CD14-positive monocyte (primary cell): ENCODE measurements around the gene CTSA. TPM values are rescaled to one million over a fixed set of nuclear protein-coding genes. Genes with fewer than 3 reads are reported as not detected.

Experiments used
- DNase-seq, 3 donors: peaks; one replicate each; pipeline ENCODE4 v3.0.0-alpha.2; 2011 to 2022
- H2AFZ ChIP-seq: 2 replicates; pipeline ENCODE4 v1.6.0; 2012; ENCODE audit warnings: mild to moderate bottlenecking, low read depth, low read length, inconsistent platforms; ENCODE audit not compliant: insufficient read depth, poor library complexity, severe bottlenecking
- H3K27ac ChIP-seq, 2 donors: 1 replicate in 1 of 2; 2 replicates in 1 of 2; pipeline ENCODE4 v1.5.1; 2012 to 2013; ENCODE audit warnings: low read length in 2 of 2, control low read depth in 1 of 2, inconsistent platforms in 1 of 2, low read depth in 1 of 2, mild to moderate bottlenecking in 1 of 2
- H3K27me3 ChIP-seq, 2 donors: one replicate each; pipeline versions ENCODE4 v1.6.0 to v1.6.1; 2011 to 2013; ENCODE audit warnings: low read length in 2 of 2; ENCODE audit not compliant: control insufficient read depth in 2 of 2, insufficient read depth in 2 of 2
- H3K36me3 ChIP-seq, 2 donors: replicated peaks in 1 of 2; 1 replicate in 1 of 2; 2 replicates in 1 of 2; pipeline versions ENCODE4 v1.5.1 to v1.6.1; 2012 to 2013; ENCODE audit warnings: low read length in 2 of 2, control low read depth in 1 of 2, inconsistent platforms in 1 of 2, mild to moderate bottlenecking in 1 of 2; ENCODE audit not compliant: insufficient read depth in 2 of 2, control insufficient read depth in 1 of 2
- H3K4me1 ChIP-seq, 2 donors: 1 replicate in 1 of 2; 2 replicates in 1 of 2; pipeline versions ENCODE4 v1.5.1 to v1.6.1; 2012 to 2013; ENCODE audit warnings: low read length in 2 of 2, control low read depth in 1 of 2, inconsistent platforms in 1 of 2, mild to moderate bottlenecking in 1 of 2, moderate library complexity in 1 of 2; ENCODE audit not compliant: insufficient read depth in 2 of 2, control insufficient read depth in 1 of 2
- H3K4me2 ChIP-seq: replicated peaks from 2 replicates; pipeline ENCODE3; 2012; ENCODE audit warnings: low read length, moderate library complexity, mild to moderate bottlenecking; ENCODE audit not compliant: poor library complexity, severe bottlenecking; ENCODE audit errors: extremely low read depth
- H3K4me3 ChIP-seq, 3 experiments: fragments of 200-600 bp in 1 of 3; sonication (generic) in 1 of 3; replicated peaks in 1 of 3; 1 replicate in 2 of 3; 2 replicates in 1 of 3; pipeline ENCODE4 v1.5.1; 2011 to 2013; ENCODE audit warnings: low read length in 3 of 3, mild to moderate bottlenecking in 3 of 3, control low read depth in 2 of 3, low read depth in 2 of 3, inconsistent platforms in 1 of 3, moderate library complexity in 1 of 3
- H3K79me2 ChIP-seq: 2 replicates; pipeline ENCODE4 v1.6.0; 2012; ENCODE audit warnings: mild to moderate bottlenecking, control low read depth, inconsistent platforms, low read length, moderate library complexity; ENCODE audit not compliant: insufficient read depth
- H3K9ac ChIP-seq: 2 replicates; pipeline ENCODE4 v1.6.0; 2017; ENCODE audit warnings: low read length, mild to moderate bottlenecking; ENCODE audit not compliant: insufficient read depth, poor library complexity, severe bottlenecking
- H3K9me3 ChIP-seq, 2 donors: replicated peaks in 1 of 2; 1 replicate in 1 of 2; 2 replicates in 1 of 2; pipeline versions ENCODE4 v1.5.1 to v1.6.1; 2012 to 2013; ENCODE audit warnings: low read length in 2 of 2, control low read depth in 1 of 2; ENCODE audit not compliant: control insufficient read depth in 1 of 2, insufficient read depth in 1 of 2
- H4K20me1 ChIP-seq: 2 replicates; pipeline ENCODE4 v1.6.0; 2012; ENCODE audit warnings: mild to moderate bottlenecking, low read length, control low read depth, moderate library complexity; ENCODE audit not compliant: insufficient read depth
- H3K27ac Mint-ChIP-seq, 7 donors: one replicate each; pipeline ENCODE4 v1.8.0; 2020; ENCODE audit warnings: mild to moderate bottlenecking in 7 of 7, mixed read lengths in 7 of 7, moderate library complexity in 6 of 7, inconsistent platforms in 2 of 7
- H3K27me3 Mint-ChIP-seq, 3 donors: one replicate each; pipeline ENCODE4 v1.8.0; 2021 to 2022; ENCODE audit warnings: low read depth in 3 of 3, mild to moderate bottlenecking in 3 of 3, mixed read lengths in 3 of 3, moderate library complexity in 3 of 3, inconsistent platforms in 1 of 3
- H3K36me3 Mint-ChIP-seq, 2 donors: one replicate each; pipeline ENCODE4 v1.8.0; 2020; ENCODE audit warnings: mixed read lengths in 2 of 2, inconsistent platforms in 1 of 2, mild to moderate bottlenecking in 1 of 2
- H3K4me1 Mint-ChIP-seq: one replicate; pipeline ENCODE4 v1.8.0; 2020; ENCODE audit warnings: mild to moderate bottlenecking, mixed read lengths
- H3K4me3 Mint-ChIP-seq, 2 donors: one replicate each; pipeline ENCODE4 v1.8.0; 2020; ENCODE audit warnings: mild to moderate bottlenecking in 2 of 2, mixed read lengths in 2 of 2, moderate library complexity in 1 of 2
- H3K9me3 Mint-ChIP-seq, 7 donors: one replicate each; pipeline ENCODE4 v1.8.0; 2020 to 2022; ENCODE audit warnings: mixed read lengths in 7 of 7, mild to moderate bottlenecking in 6 of 7, moderate library complexity in 6 of 7, inconsistent platforms in 2 of 7
- CTCF ChIP-seq: fragments of 200-600 bp; IDR thresholded peaks from one replicate; pipeline ENCODE4 v1.8.0; 2022; ENCODE audit warnings: antibody characterized with exemption, mild to moderate bottlenecking
- WGBS: methylation state at CpG from one replicate; pipeline ENCODE4 v1.1.5; 2013; ENCODE audit warnings: missing lambda C conversion rate; ENCODE audit not compliant: insufficient coverage; 5-methylcytosine and 5-hydroxymethylcytosine counted together
- intact Hi-C, 2 donors: fragments of 100-400 bp; cut with micrococcal nuclease; formaldehyde crosslinking; loops; one replicate each; pipeline versions ENCODE4 v1.15.0 to v1.15.1; 2023
- polyA plus RNA-seq, 3 donors: library from polyadenylated mRNA; depleted of rRNA in 1 of 3; unstranded in 2 of 3; stranded (reverse) in 1 of 3; fragments of 300-500 nt in 2 of 3; fragments of >200 nt in 1 of 3; fragmentation: Illumina TruSeq in 2 of 3; gene quantifications; 1 replicate in 2 of 3; 2 replicates in 1 of 3; pipeline ENCODE4 v1.2.3, GENCODE V29; 2012 to 2021

Gene CTSA
- polyA plus RNA-seq, 3 donors = 279 to 489 (median 366) TPM

GRCh38 chr20:45921337-45922189, 30.4 kb downstream of the CTSA start:
- no peak for DNase-seq
- Histone ChIP-seq H3K4me2 (no peak overlapping the region), H3K4me3 (no peak overlapping the region), H3K79me2 (no peaks in the 10 kb centered on the region), H2AFZ (no peak overlapping the region), H3K27me3 (no peaks in the 10 kb centered on the region), H3K27ac (no peak overlapping the region), H4K20me1 (no peaks in the 10 kb centered on the region), H3K36me3 (no peaks in the 10 kb centered on the region), H3K4me1 (peaks cover 14 to 20% of the 10 kb centered on the region in 2 donors), H3K9me3 (no peaks in the 10 kb centered on the region), H3K9ac (no peak overlapping the region)
- Mint-ChIP-seq H3K4me1 (peaks cover 22% of the 10 kb centered on the region), H3K4me3 (no peak overlapping the region), H3K27ac (peak overlapping the region in 1 of 7 donors; percentile 0), H3K27me3 (peaks cover 6 to 20% (median 10%) of the 10 kb centered on the region in 3 donors), H3K9me3 (peaks cover 0 to 2% (median 0%) of the 10 kb centered on the region in 7 donors), H3K36me3 (no peaks in the 10 kb centered on the region)
- intact Hi-C loops = no loop called here
- WGBS = 96% methylated on average over 2 of the region's 11 CpGs
- no peak for TF ChIP-seq CTCF

- intact Hi-C loops = no loop called here
- Mint-ChIP-seq H3K9me3 (peaks cover 0 to 2% (median 0%) of the 10 kb centered on the region in 7 donors), H3K36me3 (no peaks in the 10 kb centered on the region), H3K4me1 (peaks cover 22% of the 10 kb centered on the region), H3K27me3 (peaks cover 6 to 21% (median 10%) of the 10 kb centered on the region in 3 donors), H3K4me3 (peak overlapping the region in 1 of 2 donors; percentile 49), H3K27ac (peak overlapping the region in 4 of 7 donors; percentile 7 to 63 (median 30))
- no peak overlapping the region for H3K27ac ChIP-seq
- H3K4me1 ChIP-seq = peaks cover 14 to 17% of the 10 kb centered on the region in 2 donors
- H3K27me3 ChIP-seq = no peaks in the 10 kb centered on the region
- no peak overlapping the region for H2AFZ ChIP-seq
- no peaks in the 10 kb centered on the region for H3K9me3 ChIP-seq
- WGBS = 50% methylated on average over 10 of the region's 21 CpGs
- no peak for TF ChIP-seq CTCF
- H3K4me3 ChIP-seq = no peak overlapping the region
- no peak overlapping the region for H3K9ac ChIP-seq
- no peaks in the 10 kb centered on the region for H4K20me1 ChIP-seq
- H3K79me2 ChIP-seq = no peaks in the 10 kb centered on the region
- H3K36me3 ChIP-seq = no peaks in the 10 kb centered on the region
- no peak for DNase-seq
- H3K4me2 ChIP-seq = no peak overlapping the region
Observed at GRCh38 chr20:45924391-45925261, 33.5 kb downstream of the CTSA start.
